ENCODE results near the gene EDEM1. TPM values are rescaled to one million over a fixed set of nuclear protein-coding genes. Genes with fewer than 3 reads are reported as not detected.

Gene EDEM1
- total RNA-seq, 1 experiment from 2014 or later = 22.4 TPM

DNA sequence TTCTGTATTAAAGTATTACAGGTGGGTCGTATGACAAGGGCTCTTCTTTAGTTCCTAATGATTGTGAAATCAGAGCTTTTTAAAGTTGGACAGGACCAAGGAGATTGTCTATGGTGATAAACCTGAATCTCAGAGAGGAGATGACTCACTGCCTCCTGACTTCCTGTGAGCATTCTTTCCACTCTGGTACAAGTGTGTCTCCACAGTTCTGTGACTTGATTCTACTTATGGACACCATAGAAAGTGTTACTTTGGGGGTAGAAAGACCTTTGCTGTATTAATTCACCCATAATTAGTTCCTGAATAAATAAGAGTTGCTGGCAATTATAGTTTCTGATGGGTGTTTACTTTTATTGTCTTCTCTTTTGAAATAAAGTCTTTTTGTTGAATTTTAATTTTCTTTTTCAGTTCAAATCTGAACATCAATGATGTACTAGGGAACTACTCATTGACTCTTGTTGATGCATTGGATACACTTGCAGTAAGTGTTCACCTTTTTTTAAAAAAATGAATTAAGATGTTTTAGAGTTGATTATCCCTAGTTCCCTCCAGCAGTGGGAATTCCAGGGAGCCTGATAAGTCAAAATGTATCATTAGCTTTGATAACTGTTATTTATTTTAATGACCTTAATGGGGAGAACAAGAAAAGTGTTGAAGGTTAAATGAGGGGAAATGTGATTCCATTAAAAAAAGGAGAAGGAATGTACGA is 7.4 kb downstream of the EDEM1 start:
- CTCF ChIA-PET = no interaction called here

DNA sequence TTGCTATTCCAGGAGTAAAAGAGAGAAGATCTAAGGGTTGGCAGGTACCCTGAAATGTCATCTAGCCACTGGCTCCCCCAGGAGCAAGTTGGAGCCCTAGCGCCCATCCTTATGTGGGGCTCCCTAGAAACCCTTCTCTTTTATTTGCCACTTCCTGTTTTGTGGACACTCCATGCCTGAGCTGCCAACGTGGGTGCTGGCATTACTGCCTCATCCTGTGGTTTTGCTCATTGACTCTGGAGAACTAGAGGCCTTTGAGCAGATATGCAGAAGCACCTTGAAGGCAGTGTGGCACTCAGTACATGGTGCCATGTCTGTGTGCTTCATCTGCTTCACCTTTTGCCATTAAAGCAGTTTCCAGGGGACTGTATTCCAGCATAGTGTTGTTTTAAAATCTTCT is 8.1 kb downstream of the EDEM1 start:
- Mint-ChIP-seq H3K36me3 (peaks cover 24% of the 10 kb centered on the region), H3K4me1 (peaks cover 61% of the 10 kb centered on the region), H3K4me3 (no peak overlapping the region), H3K27ac (no peak overlapping the region), H3K9me3 (no peaks in the 10 kb centered on the region), H3K27me3 (ENCODE audit: low read depth) (no peaks in the 10 kb centered on the region)
- ATAC-seq = no peak; the same call in 1 of the 2 replicates
- TF ChIP-seq CREM (CRISPR knock-in tag; IDR thresholded peaks at IDR 0.05) = no peak
- no peak for TF ChIP-seq RORB (CRISPR knock-in tag; IDR thresholded peaks at IDR 0.05)
- TF ChIP-seq IRF2 (CRISPR knock-in tag; IDR thresholded peaks at IDR 0.05; ENCODE audit: borderline replicate concordance, low read depth) = no peak
- no peak for TF ChIP-seq GABPB1 (CRISPR knock-in tag; IDR thresholded peaks at IDR 0.05)
- ChIA-PET CTCF (interaction anchor here (1.6 kb wide), 1 partner anchor 17 kb away, joined by 5 read pairs; no protein-coding TSS in a partner anchor), POLR2A (interaction anchor here (0.7 kb wide), 1 partner anchor 24 kb away, joined by 3 read pairs; no protein-coding TSS in a partner anchor)
- no peak for DNase-seq (ENCODE audit: low spot score)

More for the DNA sequence above, 7.4 kb downstream of the EDEM1 start:
- H3K36me3 Mint-ChIP-seq = peaks cover 23% of the 10 kb centered on the region
- no peak overlapping the region for H3K27ac Mint-ChIP-seq
- TF ChIP-seq, protein P1, sequence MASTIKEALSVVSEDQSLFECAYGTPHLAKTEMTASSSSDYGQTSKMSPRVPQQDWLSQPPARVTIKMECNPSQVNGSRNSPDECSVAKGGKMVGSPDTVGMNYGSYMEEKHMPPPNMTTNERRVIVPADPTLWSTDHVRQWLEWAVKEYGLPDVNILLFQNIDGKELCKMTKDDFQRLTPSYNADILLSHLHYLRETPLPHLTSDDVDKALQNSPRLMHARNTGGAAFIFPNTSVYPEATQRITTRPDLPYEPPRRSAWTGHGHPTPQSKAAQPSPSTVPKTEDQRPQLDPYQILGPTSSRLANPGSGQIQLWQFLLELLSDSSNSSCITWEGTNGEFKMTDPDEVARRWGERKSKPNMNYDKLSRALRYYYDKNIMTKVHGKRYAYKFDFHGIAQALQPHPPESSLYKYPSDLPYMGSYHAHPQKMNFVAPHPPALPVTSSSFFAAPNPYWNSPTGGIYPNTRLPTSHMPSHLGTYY (CRISPR knock-in tag; IDR thresholded peaks at IDR 0.05) = no peak
- TF ChIP-seq EMX1 (CRISPR knock-in tag; IDR thresholded peaks at IDR 0.05) = no peak
- TF ChIP-seq KAT7 (CRISPR knock-in tag; IDR thresholded peaks at IDR 0.05; ENCODE audit: borderline replicate concordance) = no peak
- no peak for TF ChIP-seq ZNF423 (CRISPR knock-in tag; IDR thresholded peaks at IDR 0.05)
- ATAC-seq (no peak), DNase-seq (ENCODE audit: low spot score) (no peak)
- POLR2A ChIA-PET = interaction anchor here (0.7 kb wide), 1 partner anchor 24 kb away, joined by 3 read pairs; no protein-coding TSS in a partner anchor
- H3K4me1 Mint-ChIP-seq = peaks cover 67% of the 10 kb centered on the region
- no peaks in the 10 kb centered on the region for H3K27me3 Mint-ChIP-seq (ENCODE audit: low read depth)
- H3K4me3 Mint-ChIP-seq = no peak overlapping the region
- H3K9me3 Mint-ChIP-seq = no peaks in the 10 kb centered on the region

GRCh38 chr3:5197022-5197421 is 9.5 kb downstream of the EDEM1 start:
- CTCF ChIA-PET = interaction anchor here (1.4 to 1.6 kb wide), 2 partner anchors 16 to 36 kb away, joined by 5 to 6 read pairs; no protein-coding TSS in a partner anchor
- peak overlapping the region; percentile 96 for H3K27ac Mint-ChIP-seq

More at GRCh38 chr3:5197022-5197421, 9.5 kb downstream of the EDEM1 start:
- TF ChIP-seq, protein P2, sequence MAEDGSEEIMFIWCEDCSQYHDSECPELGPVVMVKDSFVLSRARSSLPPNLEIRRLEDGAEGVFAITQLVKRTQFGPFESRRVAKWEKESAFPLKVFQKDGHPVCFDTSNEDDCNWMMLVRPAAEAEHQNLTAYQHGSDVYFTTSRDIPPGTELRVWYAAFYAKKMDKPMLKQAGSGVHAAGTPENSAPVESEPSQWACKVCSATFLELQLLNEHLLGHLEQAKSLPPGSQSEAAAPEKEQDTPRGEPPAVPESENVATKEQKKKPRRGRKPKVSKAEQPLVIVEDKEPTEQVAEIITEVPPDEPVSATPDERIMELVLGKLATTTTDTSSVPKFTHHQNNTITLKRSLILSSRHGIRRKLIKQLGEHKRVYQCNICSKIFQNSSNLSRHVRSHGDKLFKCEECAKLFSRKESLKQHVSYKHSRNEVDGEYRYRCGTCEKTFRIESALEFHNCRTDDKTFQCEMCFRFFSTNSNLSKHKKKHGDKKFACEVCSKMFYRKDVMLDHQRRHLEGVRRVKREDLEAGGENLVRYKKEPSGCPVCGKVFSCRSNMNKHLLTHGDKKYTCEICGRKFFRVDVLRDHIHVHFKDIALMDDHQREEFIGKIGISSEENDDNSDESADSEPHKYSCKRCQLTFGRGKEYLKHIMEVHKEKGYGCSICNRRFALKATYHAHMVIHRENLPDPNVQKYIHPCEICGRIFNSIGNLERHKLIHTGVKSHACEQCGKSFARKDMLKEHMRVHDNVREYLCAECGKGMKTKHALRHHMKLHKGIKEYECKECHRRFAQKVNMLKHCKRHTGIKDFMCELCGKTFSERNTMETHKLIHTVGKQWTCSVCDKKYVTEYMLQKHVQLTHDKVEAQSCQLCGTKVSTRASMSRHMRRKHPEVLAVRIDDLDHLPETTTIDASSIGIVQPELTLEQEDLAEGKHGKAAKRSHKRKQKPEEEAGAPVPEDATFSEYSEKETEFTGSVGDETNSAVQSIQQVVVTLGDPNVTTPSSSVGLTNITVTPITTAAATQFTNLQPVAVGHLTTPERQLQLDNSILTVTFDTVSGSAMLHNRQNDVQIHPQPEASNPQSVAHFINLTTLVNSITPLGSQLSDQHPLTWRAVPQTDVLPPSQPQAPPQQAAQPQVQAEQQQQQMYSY (CRISPR knock-in tag; IDR thresholded peaks at IDR 0.05) = no peak
- TF ChIP-seq ELF4 (CRISPR knock-in tag; IDR thresholded peaks at IDR 0.05; ENCODE audit: low read depth) (no peak), NR3C1 (CRISPR knock-in tag; conservative IDR thresholded peaks at IDR 0.05; ENCODE audit: low read depth) (no peak), ATF2 (CRISPR knock-in tag; IDR thresholded peaks at IDR 0.05; ENCODE audit: borderline replicate concordance, low read depth) (no peak), ESRRA (CRISPR knock-in tag; IDR thresholded peaks at IDR 0.05; ENCODE audit: borderline replicate concordance) (no peak), HMGA2 (CRISPR knock-in tag; IDR thresholded peaks at IDR 0.05) (no peak), STAT6 (CRISPR knock-in tag; conservative IDR thresholded peaks at IDR 0.05; ENCODE audit: low read depth) (no peak)
- TF ChIP-seq, protein P3, sequence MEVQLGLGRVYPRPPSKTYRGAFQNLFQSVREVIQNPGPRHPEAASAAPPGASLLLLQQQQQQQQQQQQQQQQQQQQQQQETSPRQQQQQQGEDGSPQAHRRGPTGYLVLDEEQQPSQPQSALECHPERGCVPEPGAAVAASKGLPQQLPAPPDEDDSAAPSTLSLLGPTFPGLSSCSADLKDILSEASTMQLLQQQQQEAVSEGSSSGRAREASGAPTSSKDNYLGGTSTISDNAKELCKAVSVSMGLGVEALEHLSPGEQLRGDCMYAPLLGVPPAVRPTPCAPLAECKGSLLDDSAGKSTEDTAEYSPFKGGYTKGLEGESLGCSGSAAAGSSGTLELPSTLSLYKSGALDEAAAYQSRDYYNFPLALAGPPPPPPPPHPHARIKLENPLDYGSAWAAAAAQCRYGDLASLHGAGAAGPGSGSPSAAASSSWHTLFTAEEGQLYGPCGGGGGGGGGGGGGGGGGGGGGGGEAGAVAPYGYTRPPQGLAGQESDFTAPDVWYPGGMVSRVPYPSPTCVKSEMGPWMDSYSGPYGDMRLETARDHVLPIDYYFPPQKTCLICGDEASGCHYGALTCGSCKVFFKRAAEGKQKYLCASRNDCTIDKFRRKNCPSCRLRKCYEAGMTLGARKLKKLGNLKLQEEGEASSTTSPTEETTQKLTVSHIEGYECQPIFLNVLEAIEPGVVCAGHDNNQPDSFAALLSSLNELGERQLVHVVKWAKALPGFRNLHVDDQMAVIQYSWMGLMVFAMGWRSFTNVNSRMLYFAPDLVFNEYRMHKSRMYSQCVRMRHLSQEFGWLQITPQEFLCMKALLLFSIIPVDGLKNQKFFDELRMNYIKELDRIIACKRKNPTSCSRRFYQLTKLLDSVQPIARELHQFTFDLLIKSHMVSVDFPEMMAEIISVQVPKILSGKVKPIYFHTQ (CRISPR knock-in tag; IDR thresholded peaks at IDR 0.05) = no peak
- TF ChIP-seq, protein P4, sequence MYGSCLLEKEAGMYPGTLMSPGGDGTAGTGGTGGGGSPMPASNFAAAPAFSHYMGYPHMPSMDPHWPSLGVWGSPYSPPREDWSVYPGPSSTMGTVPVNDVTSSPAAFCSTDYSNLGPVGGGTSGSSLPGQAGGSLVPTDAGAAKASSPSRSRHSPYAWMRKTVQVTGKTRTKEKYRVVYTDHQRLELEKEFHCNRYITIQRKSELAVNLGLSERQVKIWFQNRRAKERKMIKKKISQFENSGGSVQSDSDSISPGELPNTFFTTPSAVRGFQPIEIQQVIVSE (CRISPR knock-in tag; IDR thresholded peaks at IDR 0.05; ENCODE audit: borderline replicate concordance) = no peak
- no peak; the same call in 1 of the 2 replicates for ATAC-seq
- H3K9me3 Mint-ChIP-seq = no peaks in the 10 kb centered on the region
- no peak for DNase-seq (ENCODE audit: low spot score)
- H3K36me3 Mint-ChIP-seq = peaks cover 32% of the 10 kb centered on the region
- no peak overlapping the region for H3K4me3 Mint-ChIP-seq
- peaks cover 55% of the 10 kb centered on the region for H3K4me1 Mint-ChIP-seq
- POLR2A ChIA-PET = interaction anchor here (1.6 kb wide), 1 partner anchor 16 kb away, joined by 4 read pairs; no protein-coding TSS in a partner anchor
- no peaks in the 10 kb centered on the region for H3K27me3 Mint-ChIP-seq (ENCODE audit: low read depth)

All from WTC11 (cell line).